ENCODE results near the gene SPAG6.

The SPAG6 gene

DNA sequence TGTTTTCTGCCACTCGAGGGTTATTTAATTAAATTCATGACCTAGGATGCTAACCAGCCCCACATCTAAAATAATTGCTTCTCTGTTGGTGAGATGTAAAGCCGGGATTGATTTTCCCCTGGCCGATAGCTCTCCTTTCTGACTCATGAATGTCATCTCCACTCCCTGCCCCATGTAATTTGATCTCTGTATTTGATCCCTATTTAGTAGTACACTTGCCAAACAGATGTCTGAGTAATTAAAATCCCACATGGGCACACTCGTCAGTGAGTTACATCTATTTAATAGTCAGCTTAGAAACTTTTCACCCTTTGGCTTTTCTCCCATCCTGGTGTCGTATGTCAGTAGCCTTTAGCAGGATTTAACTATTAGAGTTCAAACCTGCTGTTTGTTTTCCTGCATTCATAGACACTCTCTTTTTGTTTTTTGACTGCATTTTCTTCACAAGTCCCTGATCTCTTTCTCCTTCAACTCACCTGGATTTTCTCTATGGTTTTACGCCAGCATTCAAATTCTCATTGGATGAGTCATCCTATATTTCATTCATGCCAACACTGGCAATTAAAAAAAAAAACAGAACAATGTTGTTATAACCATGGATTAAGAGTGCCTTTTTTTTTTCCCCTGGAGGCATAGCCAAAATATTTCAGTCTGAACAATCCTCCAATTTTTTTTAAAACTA, 82.7 kb downstream of the SPAG6 start (continued):
- TF ChIP-seq ZNF391 (tag by site-specific recombination; IDR thresholded peaks at IDR 0.05; ENCODE audit: borderline replicate concordance, low read depth) (0 out of 2 replicates have a peak, but pooled peaks have one; percentile 63), ZNF354C (tag by site-specific recombination; IDR thresholded peaks at IDR 0.05; ENCODE audit: borderline replicate concordance, low read depth) (no peak), ZNF221 (tag by site-specific recombination; IDR thresholded peaks at IDR 0.05; ENCODE audit: borderline replicate concordance) (no peak), YY2 (tag by site-specific recombination; IDR thresholded peaks at IDR 0.05) (no peak), ZNF366 (tag by site-specific recombination; conservative IDR thresholded peaks at IDR 0.05) (peak; percentile 99), KLF1 (tag by site-specific recombination; IDR thresholded peaks at IDR 0.05) (no peak; the same call in 1 of the 2 replicates), OSR2 (tag by site-specific recombination; IDR thresholded peaks at IDR 0.05) (peak; percentile 96), ZNF610 (tag by site-specific recombination; IDR thresholded peaks at IDR 0.05; ENCODE audit: borderline replicate concordance) (0 out of 2 replicates have a peak, but pooled peaks have one; percentile 63), ZNF274 (IDR thresholded peaks at IDR 0.05; ENCODE audit: low read length) (no peak), ZNF274 (tag by site-specific recombination; IDR thresholded peaks at IDR 0.05; ENCODE audit: borderline replicate concordance) (no peak), ZNF239 (tag by site-specific recombination; IDR thresholded peaks at IDR 0.05) (no peak), KLF10 (tag by site-specific recombination; IDR thresholded peaks at IDR 0.05) (peak; percentile 84), TRIM28 (IDR thresholded peaks at IDR 0.05; ENCODE audit: borderline replicate concordance, low read length) (no peak), ZNF596 (tag by site-specific recombination; IDR thresholded peaks at IDR 0.05) (no peak), ZNF571 (tag by site-specific recombination; IDR thresholded peaks at IDR 0.05) (no peak), ZNF133 (tag by site-specific recombination; IDR thresholded peaks at IDR 0.05) (no peak), ZNF521 (tag by site-specific recombination; IDR thresholded peaks at IDR 0.05) (no peak), ZNF747 (tag by site-specific recombination; IDR thresholded peaks at IDR 0.05) (no peak), ZNF10 (tag by site-specific recombination; IDR thresholded peaks at IDR 0.05) (peak; percentile 78), ZNF529 (tag by site-specific recombination; IDR thresholded peaks at IDR 0.05; ENCODE audit: insufficient replicate concordance) (no peak), ZNF530 (tag by site-specific recombination; IDR thresholded peaks at IDR 0.05; ENCODE audit: low read depth) (no peak), MYNN (tag by site-specific recombination; IDR thresholded peaks at IDR 0.05; ENCODE audit: borderline replicate concordance) (no peak; the same call in 1 of the 2 replicates), ZNF202 (tag by site-specific recombination; IDR thresholded peaks at IDR 0.05; ENCODE audit: borderline replicate concordance) (no peak), ZNF555 (tag by site-specific recombination; conservative IDR thresholded peaks at IDR 0.05) (no peak), ZNF248 (tag by site-specific recombination; IDR thresholded peaks at IDR 0.05) (no peak), ZNF174 (tag by site-specific recombination; IDR thresholded peaks at IDR 0.05) (no peak), ZNF24 (tag by site-specific recombination; IDR thresholded peaks at IDR 0.05) (peak; percentile 90), KLF9 (tag by site-specific recombination; IDR thresholded peaks at IDR 0.05; ENCODE audit: low read depth) (no peak; the same call in 1 of the 2 replicates), ZNF701 (tag by site-specific recombination; IDR thresholded peaks at IDR 0.05) (no peak), ZNF621 (tag by site-specific recombination; IDR thresholded peaks at IDR 0.05) (no peak)
- TF ChIP-seq, protein P1, sequence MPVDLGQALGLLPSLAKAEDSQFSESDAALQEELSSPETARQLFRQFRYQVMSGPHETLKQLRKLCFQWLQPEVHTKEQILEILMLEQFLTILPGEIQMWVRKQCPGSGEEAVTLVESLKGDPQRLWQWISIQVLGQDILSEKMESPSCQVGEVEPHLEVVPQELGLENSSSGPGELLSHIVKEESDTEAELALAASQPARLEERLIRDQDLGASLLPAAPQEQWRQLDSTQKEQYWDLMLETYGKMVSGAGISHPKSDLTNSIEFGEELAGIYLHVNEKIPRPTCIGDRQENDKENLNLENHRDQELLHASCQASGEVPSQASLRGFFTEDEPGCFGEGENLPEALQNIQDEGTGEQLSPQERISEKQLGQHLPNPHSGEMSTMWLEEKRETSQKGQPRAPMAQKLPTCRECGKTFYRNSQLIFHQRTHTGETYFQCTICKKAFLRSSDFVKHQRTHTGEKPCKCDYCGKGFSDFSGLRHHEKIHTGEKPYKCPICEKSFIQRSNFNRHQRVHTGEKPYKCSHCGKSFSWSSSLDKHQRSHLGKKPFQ (tag by site-specific recombination; IDR thresholded peaks at IDR 0.05): peak; percentile 62; the same call in 1 of the 2 replicates
- TF ChIP-seq, protein P2, sequence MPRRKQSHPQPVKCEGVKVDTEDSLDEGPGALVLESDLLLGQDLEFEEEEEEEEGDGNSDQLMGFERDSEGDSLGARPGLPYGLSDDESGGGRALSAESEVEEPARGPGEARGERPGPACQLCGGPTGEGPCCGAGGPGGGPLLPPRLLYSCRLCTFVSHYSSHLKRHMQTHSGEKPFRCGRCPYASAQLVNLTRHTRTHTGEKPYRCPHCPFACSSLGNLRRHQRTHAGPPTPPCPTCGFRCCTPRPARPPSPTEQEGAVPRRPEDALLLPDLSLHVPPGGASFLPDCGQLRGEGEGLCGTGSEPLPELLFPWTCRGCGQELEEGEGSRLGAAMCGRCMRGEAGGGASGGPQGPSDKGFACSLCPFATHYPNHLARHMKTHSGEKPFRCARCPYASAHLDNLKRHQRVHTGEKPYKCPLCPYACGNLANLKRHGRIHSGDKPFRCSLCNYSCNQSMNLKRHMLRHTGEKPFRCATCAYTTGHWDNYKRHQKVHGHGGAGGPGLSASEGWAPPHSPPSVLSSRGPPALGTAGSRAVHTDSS (tag by site-specific recombination; IDR thresholded peaks at IDR 0.05): no peak
- TF ChIP-seq, protein P3, sequence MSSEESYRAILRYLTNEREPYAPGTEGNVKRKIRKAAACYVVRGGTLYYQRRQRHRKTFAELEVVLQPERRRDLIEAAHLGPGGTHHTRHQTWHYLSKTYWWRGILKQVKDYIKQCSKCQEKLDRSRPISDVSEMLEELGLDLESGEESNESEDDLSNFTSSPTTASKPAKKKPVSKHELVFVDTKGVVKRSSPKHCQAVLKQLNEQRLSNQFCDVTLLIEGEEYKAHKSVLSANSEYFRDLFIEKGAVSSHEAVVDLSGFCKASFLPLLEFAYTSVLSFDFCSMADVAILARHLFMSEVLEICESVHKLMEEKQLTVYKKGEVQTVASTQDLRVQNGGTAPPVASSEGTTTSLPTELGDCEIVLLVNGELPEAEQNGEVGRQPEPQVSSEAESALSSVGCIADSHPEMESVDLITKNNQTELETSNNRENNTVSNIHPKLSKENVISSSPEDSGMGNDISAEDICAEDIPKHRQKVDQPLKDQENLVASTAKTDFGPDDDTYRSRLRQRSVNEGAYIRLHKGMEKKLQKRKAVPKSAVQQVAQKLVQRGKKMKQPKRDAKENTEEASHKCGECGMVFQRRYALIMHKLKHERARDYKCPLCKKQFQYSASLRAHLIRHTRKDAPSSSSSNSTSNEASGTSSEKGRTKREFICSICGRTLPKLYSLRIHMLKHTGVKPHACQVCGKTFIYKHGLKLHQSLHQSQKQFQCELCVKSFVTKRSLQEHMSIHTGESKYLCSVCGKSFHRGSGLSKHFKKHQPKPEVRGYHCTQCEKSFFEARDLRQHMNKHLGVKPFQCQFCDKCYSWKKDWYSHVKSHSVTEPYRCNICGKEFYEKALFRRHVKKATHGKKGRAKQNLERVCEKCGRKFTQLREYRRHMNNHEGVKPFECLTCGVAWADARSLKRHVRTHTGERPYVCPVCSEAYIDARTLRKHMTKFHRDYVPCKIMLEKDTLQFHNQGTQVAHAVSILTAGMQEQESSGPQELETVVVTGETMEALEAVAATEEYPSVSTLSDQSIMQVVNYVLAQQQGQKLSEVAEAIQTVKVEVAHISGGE (tag by site-specific recombination; conservative IDR thresholded peaks at IDR 0.05; ENCODE audit: low read depth): no peak
- TF ChIP-seq, protein P4, sequence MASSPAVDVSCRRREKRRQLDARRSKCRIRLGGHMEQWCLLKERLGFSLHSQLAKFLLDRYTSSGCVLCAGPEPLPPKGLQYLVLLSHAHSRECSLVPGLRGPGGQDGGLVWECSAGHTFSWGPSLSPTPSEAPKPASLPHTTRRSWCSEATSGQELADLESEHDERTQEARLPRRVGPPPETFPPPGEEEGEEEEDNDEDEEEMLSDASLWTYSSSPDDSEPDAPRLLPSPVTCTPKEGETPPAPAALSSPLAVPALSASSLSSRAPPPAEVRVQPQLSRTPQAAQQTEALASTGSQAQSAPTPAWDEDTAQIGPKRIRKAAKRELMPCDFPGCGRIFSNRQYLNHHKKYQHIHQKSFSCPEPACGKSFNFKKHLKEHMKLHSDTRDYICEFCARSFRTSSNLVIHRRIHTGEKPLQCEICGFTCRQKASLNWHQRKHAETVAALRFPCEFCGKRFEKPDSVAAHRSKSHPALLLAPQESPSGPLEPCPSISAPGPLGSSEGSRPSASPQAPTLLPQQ (tag by site-specific recombination; IDR thresholded peaks at IDR 0.05): peak; percentile 82

All from HEK293 (cell line).